BE2C (cell line): Measurements from ENCODE around the gene MAGI1.

Source experiments
- DNase-seq: peaks from one replicate; pipeline ENCODE4 v3.0.0-alpha.2; 2020
- H3K27me3 ChIP-seq: fragments of 250-450 bp; sonication (Bioruptor Pico); 2 replicates; pipeline ENCODE4 v1.5.1; 2020; ENCODE audit warnings: mild to moderate bottlenecking
- H3K36me3 ChIP-seq: fragments of 250-450 bp; sonication (Bioruptor Pico); 2 replicates; pipeline ENCODE4 v1.5.1; 2020; ENCODE audit warnings: mild to moderate bottlenecking
- H3K4me1 ChIP-seq: fragments of 250-450 bp; sonication (Bioruptor Pico); 2 replicates; pipeline ENCODE4 v1.5.1; 2020
- H3K4me3 ChIP-seq: 2 replicates; pipeline ENCODE4 v1.5.1; 2011; ENCODE audit warnings: low read depth, low read length
- H3K9me3 ChIP-seq: fragments of 250-450 bp; sonication (Bioruptor Pico); 2 replicates; pipeline ENCODE4 v1.5.1; 2020
- TF ChIP-seq, protein P1 (sequence below): IDR thresholded peaks from 2 replicates; pipeline ENCODE4 v1.5.1; 2012; ENCODE audit warnings: mild to moderate bottlenecking, low read depth, low read length

MAGI1 gene

DNA sequence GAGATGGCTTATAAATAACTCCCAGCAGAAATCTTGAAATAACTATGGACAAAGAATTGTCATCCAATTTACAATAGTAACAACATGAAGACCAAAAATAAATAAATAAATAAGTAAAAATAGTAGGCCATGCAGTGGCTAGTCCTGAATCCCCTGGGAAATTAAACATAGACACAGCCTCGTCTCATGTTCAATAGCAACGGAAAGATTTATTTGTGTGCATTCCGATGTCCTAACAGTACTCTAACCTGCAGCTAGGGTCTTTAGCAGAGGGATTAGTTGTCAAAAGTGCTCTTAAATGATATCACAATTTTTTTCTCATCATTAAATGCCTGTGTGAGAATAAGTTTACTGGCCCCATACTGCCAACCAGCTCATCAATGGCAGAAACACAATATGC, 474.2 kb downstream of the MAGI1 start:
- H3K36me3 ChIP-seq, result no peaks in the 10 kb centered on the region
- H3K4me1 ChIP-seq, result peaks cover 37% of the 10 kb centered on the region
- DNase-seq, result no peak
- no peaks in the 10 kb centered on the region for H3K9me3 ChIP-seq
- H3K4me3 ChIP-seq, result no peak overlapping the region
- TF ChIP-seq, protein P1, sequence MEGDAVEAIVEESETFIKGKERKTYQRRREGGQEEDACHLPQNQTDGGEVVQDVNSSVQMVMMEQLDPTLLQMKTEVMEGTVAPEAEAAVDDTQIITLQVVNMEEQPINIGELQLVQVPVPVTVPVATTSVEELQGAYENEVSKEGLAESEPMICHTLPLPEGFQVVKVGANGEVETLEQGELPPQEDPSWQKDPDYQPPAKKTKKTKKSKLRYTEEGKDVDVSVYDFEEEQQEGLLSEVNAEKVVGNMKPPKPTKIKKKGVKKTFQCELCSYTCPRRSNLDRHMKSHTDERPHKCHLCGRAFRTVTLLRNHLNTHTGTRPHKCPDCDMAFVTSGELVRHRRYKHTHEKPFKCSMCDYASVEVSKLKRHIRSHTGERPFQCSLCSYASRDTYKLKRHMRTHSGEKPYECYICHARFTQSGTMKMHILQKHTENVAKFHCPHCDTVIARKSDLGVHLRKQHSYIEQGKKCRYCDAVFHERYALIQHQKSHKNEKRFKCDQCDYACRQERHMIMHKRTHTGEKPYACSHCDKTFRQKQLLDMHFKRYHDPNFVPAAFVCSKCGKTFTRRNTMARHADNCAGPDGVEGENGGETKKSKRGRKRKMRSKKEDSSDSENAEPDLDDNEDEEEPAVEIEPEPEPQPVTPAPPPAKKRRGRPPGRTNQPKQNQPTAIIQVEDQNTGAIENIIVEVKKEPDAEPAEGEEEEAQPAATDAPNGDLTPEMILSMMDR, result no peak
- no peaks in the 10 kb centered on the region for H3K27me3 ChIP-seq

DNA sequence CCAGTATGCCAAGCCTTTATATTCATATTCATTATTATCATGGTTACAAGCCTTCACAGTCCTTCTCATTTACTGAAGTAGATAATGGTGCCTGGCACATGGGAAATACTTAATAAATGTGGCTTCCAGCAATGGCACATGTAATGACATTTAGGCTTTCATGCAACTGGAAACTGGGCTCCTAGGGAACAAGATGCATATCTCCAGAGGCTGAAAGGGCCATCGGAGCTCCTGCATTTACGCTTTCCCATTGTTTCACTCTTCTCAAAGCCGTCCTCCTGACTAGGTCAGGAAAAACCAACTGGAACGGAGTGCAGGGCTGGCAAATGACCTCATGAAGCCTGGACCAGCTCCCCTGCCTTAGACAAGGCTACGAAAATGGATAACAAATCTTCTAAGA, 474.9 kb downstream of the MAGI1 start:
- Histone ChIP-seq H3K4me1 (peaks cover 37% of the 10 kb centered on the region), H3K9me3 (no peaks in the 10 kb centered on the region), H3K4me3 (peak overlapping the region; percentile 17), H3K27me3 (no peaks in the 10 kb centered on the region), H3K36me3 (no peaks in the 10 kb centered on the region)
- peak; percentile 67 for DNase-seq
- TF ChIP-seq, protein P1, result no peak

DNA sequence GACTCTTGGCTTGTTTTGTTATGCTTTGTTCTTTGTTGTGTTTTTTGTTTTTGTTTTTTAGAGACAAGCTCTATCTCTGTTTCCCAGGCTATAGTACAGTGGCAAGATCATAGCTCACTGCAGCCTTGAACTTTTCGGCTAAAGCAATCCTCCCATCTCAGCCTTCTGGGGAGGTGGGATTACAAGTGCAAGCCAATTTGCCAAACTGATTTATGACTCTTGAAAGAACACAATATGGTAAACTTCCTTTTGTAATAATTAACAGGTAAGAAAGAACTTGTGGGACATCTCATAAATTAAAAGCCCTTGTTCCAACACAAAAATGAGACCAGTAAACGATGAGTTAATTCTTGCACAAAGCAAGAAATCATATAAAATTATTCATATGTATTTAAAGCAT, 476.3 kb downstream of the MAGI1 start:
- Histone ChIP-seq H3K27me3 (no peaks in the 10 kb centered on the region), H3K9me3 (no peaks in the 10 kb centered on the region), H3K36me3 (no peaks in the 10 kb centered on the region), H3K4me3 (no peak overlapping the region), H3K4me1 (peaks cover 46% of the 10 kb centered on the region)
- DNase-seq, result no peak
- TF ChIP-seq, protein P1, result no peak

DNA sequence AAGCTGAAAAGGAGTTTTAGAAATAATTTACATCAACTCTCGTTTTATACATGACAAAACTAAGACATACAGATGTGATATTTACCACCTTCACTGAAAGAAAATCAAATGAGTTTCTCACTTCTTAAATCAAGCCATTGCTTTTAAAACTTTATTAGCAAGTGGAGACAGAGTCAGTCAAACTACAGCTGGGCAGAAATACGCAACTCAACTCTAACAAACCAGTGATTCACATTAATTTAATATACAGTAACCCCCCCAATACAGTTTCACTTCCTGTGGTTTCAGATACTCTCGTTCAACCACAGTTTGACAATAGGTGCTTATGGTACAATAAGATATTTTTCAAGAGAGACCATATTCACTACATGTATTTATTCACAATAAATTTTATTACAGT, 477.1 kb downstream of the MAGI1 start:
- H3K36me3 ChIP-seq, result no peaks in the 10 kb centered on the region

DNA sequence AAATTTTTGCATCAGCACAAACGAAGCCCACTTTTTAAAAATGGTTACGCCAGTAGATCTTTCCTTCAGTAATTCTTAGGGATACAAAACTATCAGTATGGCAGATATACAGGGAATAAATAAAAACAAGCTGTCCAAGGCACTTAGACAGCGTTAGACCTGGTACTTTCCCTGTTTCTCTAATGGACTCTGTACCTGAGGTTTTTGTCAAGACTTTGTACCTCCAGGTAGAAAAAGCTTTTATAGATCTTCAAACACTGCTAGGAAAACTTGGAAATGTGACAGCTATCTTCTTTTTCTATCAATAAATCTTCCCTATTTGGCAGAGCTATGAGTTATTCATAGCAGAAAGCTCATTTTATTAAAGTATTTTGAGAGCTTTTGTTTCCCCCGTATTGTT, 477.8 kb downstream of the MAGI1 start:
- no peaks in the 10 kb centered on the region for H3K9me3 ChIP-seq
- no peaks in the 10 kb centered on the region for H3K36me3 ChIP-seq
- no peaks in the 10 kb centered on the region for H3K27me3 ChIP-seq
- no peak for DNase-seq
- H3K4me1 ChIP-seq, result peaks cover 46% of the 10 kb centered on the region
- TF ChIP-seq, protein P1, result no peak
- H3K4me3 ChIP-seq, result no peak overlapping the region

More for the DNA sequence above, 477.1 kb downstream of the MAGI1 start:
- no peaks in the 10 kb centered on the region for H3K9me3 ChIP-seq
- H3K4me1 ChIP-seq, result peaks cover 46% of the 10 kb centered on the region
- H3K4me3 ChIP-seq, result no peak overlapping the region
- TF ChIP-seq, protein P1, result no peak
- no peak for DNase-seq
- H3K27me3 ChIP-seq, result no peaks in the 10 kb centered on the region

DNA sequence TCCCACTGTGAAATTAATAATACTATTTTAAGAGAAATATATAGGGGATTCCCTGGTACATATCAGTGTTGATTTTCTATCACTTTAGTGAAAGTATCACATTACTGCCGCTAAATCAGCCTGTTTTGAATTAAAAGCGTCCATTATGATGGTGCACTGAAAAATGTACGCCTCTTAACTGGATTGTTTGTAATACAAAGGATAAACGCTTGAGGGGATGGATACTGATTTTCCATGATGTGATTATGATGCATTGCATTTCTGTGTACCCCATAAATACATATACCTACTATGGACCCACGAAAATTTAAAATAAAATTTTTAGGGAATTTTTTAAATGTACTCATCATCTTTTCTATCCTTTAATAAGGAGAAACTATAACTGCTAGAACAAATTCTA, 478.6 kb downstream of the MAGI1 start:
- Histone ChIP-seq H3K4me3 (no peak overlapping the region), H3K27me3 (no peaks in the 10 kb centered on the region), H3K36me3 (no peaks in the 10 kb centered on the region), H3K4me1 (peaks cover 43% of the 10 kb centered on the region), H3K9me3 (no peaks in the 10 kb centered on the region)
- TF ChIP-seq, protein P1, result no peak
- no peak for DNase-seq
